Spleen (tissue), 7 donors: Measurements from ENCODE around the gene IPO4.

Source experiments
- CTCF ChIP-seq, 11 experiments: fragments of 200-600 bp in 7 of 11; fragments of 450-650 bp in 4 of 11; sonication (generic) in 4 of 11; IDR thresholded peaks in 8 of 11; conservative IDR thresholded peaks in 3 of 11; 1 replicate in 7 of 11; 2 replicates in 4 of 11; pipeline versions ENCODE4 v1.4.0 to v1.8.0; 2016 to 2021; ENCODE audit warnings: antibody characterized with exemption in 11 of 11, inconsistent platforms in 4 of 11, mild to moderate bottlenecking in 1 of 11
- POLR2A ChIP-seq, 3 donors: fragments of 450-650 bp; IDR thresholded peaks; one replicate each; pipeline ENCODE4 v1.5.1; 2017; ENCODE audit warnings: antibody characterized with exemption in 3 of 3, mild to moderate bottlenecking in 1 of 3
- POLR2AphosphoS5 ChIP-seq, 3 donors: sonication (generic); formaldehyde crosslinking; IDR thresholded peaks; one replicate each; pipeline ENCODE4 v1.5.1; 2017; ENCODE audit warnings: antibody characterized with exemption in 3 of 3
- donor health status: DM: no; HTN: no; CAD: no; lungs with moderate emphysema.
- donor health status: DM: no; HTN: no; CAD: no.
- donor health status: DM: no; HTN: no; CAD: no.

- TF ChIP-seq CTCF (IDR thresholded peaks at IDR 0.05 in 8 of 11, conservative IDR thresholded peaks at IDR 0.05 in 3 of 11) = no peak
- TF ChIP-seq POLR2A (IDR thresholded peaks at IDR 0.05) = no peak
- TF ChIP-seq POLR2AphosphoS5 (IDR thresholded peaks at IDR 0.05) = no peak
Observed at GRCh38 chr14:24144451-24144850, 44.2 kb downstream of the IPO4 start.
